Ishikawa (cell line): ENCODE results near the gene HCFC1.

Experiments used
- CEBPB ChIP-seq: IDR thresholded peaks from 2 replicates; pipeline ENCODE4 v1.6.1; 2012
- CREB1 ChIP-seq: IDR thresholded peaks from 2 replicates; pipeline ENCODE4 v1.6.1; 2012; ENCODE audit warnings: low read depth
- EGR1 ChIP-seq: IDR thresholded peaks from 2 replicates; pipeline ENCODE4 v1.6.1; 2012
- EP300 ChIP-seq: IDR thresholded peaks from 2 replicates; pipeline ENCODE4 v1.6.1; 2012; ENCODE audit warnings: borderline replicate concordance
- FOXM1 ChIP-seq: IDR thresholded peaks from 2 replicates; pipeline ENCODE4 v1.6.1; 2012; ENCODE audit warnings: low read depth, borderline replicate concordance
- RAD21 ChIP-seq: IDR thresholded peaks from 2 replicates; pipeline ENCODE4 v1.6.1; 2012; ENCODE audit warnings: low read depth
- TAF1 ChIP-seq: IDR thresholded peaks from 2 replicates; pipeline ENCODE4 v1.6.1; 2012; ENCODE audit warnings: low read depth, mild to moderate bottlenecking
- TCF12 ChIP-seq: IDR thresholded peaks from 2 replicates; pipeline ENCODE4 v1.6.1; 2012; ENCODE audit warnings: low read depth
- TEAD4 ChIP-seq: IDR thresholded peaks from 2 replicates; pipeline ENCODE4 v1.6.1; 2012
- YY1 ChIP-seq: IDR thresholded peaks from 2 replicates; pipeline ENCODE4 v1.6.1; 2012; ENCODE audit warnings: low read depth
- ZBTB7A ChIP-seq: IDR thresholded peaks from 2 replicates; pipeline ENCODE4 v1.6.1; 2012; ENCODE audit warnings: low read depth
- TF ChIP-seq, protein P1 (sequence below): IDR thresholded peaks from 2 replicates; pipeline ENCODE4 v1.6.1; 2012
- TF ChIP-seq, protein P2 (sequence below): IDR thresholded peaks from 2 replicates; pipeline ENCODE4 v1.6.1; 2012; ENCODE audit warnings: low read depth, mild to moderate bottlenecking
- TF ChIP-seq, protein P3 (sequence below): IDR thresholded peaks from 2 replicates; pipeline ENCODE4 v1.6.1; 2012

DNA sequence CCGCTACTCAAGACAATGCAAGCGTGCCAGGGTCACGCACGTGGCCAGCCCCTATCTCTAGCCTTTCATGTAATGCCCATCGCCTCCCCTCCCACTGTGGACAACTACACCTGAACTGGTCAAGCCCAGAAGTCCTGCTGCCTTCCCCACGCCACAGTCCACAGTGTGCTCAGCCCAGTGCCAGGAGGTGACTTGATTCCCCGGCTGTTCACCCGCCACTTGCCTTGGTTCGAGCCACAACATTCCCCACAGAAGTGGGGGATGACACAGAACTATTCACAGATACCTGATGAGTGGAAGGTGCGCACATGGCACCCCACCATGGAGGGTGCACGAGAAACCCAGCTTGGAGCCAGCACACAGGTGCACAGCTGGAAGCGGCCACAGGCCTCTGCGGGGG, 52.3 kb downstream of the HCFC1 start:
- no peak for TF ChIP-seq YY1
- TF ChIP-seq, protein P1, sequence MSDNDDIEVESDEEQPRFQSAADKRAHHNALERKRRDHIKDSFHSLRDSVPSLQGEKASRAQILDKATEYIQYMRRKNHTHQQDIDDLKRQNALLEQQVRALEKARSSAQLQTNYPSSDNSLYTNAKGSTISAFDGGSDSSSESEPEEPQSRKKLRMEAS: no peak
- TF ChIP-seq, protein P2, sequence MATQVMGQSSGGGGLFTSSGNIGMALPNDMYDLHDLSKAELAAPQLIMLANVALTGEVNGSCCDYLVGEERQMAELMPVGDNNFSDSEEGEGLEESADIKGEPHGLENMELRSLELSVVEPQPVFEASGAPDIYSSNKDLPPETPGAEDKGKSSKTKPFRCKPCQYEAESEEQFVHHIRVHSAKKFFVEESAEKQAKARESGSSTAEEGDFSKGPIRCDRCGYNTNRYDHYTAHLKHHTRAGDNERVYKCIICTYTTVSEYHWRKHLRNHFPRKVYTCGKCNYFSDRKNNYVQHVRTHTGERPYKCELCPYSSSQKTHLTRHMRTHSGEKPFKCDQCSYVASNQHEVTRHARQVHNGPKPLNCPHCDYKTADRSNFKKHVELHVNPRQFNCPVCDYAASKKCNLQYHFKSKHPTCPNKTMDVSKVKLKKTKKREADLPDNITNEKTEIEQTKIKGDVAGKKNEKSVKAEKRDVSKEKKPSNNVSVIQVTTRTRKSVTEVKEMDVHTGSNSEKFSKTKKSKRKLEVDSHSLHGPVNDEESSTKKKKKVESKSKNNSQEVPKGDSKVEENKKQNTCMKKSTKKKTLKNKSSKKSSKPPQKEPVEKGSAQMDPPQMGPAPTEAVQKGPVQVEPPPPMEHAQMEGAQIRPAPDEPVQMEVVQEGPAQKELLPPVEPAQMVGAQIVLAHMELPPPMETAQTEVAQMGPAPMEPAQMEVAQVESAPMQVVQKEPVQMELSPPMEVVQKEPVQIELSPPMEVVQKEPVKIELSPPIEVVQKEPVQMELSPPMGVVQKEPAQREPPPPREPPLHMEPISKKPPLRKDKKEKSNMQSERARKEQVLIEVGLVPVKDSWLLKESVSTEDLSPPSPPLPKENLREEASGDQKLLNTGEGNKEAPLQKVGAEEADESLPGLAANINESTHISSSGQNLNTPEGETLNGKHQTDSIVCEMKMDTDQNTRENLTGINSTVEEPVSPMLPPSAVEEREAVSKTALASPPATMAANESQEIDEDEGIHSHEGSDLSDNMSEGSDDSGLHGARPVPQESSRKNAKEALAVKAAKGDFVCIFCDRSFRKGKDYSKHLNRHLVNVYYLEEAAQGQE: no peak
- TF ChIP-seq CREB1: no peak
- no peak for TF ChIP-seq EP300
- TF ChIP-seq, protein P3, sequence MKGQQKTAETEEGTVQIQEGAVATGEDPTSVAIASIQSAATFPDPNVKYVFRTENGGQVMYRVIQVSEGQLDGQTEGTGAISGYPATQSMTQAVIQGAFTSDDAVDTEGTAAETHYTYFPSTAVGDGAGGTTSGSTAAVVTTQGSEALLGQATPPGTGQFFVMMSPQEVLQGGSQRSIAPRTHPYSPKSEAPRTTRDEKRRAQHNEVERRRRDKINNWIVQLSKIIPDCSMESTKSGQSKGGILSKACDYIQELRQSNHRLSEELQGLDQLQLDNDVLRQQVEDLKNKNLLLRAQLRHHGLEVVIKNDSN: no peak
- TF ChIP-seq TAF1: no peak
- TF ChIP-seq RAD21: no peak
- TF ChIP-seq ZBTB7A: no peak
- TF ChIP-seq CEBPB: no peak
- TF ChIP-seq TEAD4: no peak
- TF ChIP-seq FOXM1: no peak
- TF ChIP-seq TCF12: no peak
- no peak for TF ChIP-seq EGR1
